ENCODE results near the gene CTNNA3.

The CTNNA3 gene

DNA sequence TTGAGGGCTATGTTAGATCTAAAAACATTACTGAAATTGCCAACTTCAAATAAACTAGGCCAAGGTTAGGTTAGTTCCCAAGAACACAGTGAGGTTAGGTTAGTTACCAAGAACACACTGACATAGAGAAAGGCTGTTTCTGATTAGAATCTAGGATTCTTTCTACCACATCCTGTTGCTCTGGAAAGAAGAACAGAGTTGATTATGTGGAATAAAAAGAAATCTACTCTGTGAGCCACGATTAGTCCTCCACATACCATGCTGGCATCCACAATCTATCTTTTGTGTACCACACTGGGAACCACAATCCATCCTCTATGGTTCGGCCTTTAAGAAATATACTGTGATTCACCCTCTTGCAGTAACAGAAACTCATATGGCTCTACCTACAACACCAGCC is 678.8 kb downstream of the CTNNA3 start:
- DNase-seq (ENCODE audit: low read depth in 2 of 2), result no peak

GRCh38 chr10:67015225-67015624 is 680.8 kb downstream of the CTNNA3 start:
- DNase-seq (ENCODE audit: low read depth in 2 of 2), result no peak

DNA sequence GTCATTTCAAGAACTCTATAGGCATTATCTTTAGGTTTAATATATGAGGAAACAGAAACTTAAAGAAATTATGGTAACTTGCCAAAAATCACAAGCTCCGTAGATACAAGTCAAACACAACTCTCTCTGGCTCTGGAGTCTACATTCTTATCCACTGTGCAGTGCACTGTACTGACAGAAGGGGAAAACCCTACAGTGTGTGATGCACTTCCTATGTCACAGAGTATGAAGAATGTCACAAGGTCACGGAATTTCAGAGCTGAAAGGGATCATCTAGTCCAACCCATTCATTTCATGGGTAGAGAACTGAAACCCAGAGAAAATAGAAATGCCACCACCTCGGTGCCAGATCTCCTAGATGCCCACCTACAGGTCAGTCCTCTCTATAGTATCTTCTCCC is 684.0 kb downstream of the CTNNA3 start:
- DNase-seq (ENCODE audit: low read depth in 2 of 2), result no peak

DNA sequence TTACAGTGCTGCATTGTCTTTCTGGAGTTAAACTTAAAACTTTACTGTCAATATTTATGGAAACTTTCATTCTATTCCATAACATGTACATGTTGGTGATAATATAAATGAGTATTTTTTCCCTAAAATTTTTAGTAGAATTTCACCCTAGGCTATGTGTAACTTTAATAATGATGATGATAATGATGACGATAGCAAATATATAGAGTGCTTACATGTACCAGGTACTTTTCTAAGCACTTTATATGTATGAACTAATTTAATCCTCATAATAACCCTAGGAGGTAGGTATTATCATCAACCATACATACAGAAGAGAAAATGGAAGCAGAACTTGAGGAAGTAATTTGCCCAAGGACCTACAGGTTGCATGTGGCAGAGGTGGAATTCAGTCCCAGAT is 684.5 kb downstream of the CTNNA3 start:
- DNase-seq (ENCODE audit: low read depth in 2 of 2), result no peak

- no peak for DNase-seq (ENCODE audit: low read depth in 2 of 2)
Observed at GRCh38 chr10:67005981-67006380, 690.0 kb downstream of the CTNNA3 start.

GRCh38 chr10:67004690-67005089 is 691.3 kb downstream of the CTNNA3 start:
- no peak for DNase-seq (ENCODE audit: low read depth in 2 of 2)

GRCh38 chr10:66999762-67000545 is 696.0 kb downstream of the CTNNA3 start:
- no peak for DNase-seq (ENCODE audit: low read depth in 2 of 2)

DNA sequence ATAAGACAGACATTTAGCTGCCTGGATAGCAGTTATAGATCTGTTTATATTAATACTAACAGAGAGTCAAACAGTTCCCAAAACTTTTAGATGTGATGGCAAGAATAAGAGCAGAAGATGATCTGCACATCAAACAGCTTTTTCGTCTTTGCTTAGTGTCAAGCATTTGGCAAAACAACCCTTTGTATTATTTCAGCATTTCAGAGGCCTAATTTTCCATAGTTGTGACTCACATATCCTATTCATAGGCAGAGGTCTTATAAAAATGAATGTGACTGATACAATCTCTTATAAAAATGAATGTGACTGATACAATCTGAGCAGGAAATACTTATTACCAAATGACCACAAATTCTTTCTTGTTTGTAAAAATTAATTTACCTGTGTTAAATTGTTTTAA is 699.0 kb downstream of the CTNNA3 start:
- no peak for DNase-seq (ENCODE audit: low read depth in 2 of 2)

GRCh38 chr10:66990143-66990830 is 705.7 kb downstream of the CTNNA3 start:
- DNase-seq (ENCODE audit: low read depth in 2 of 2), result no peak

DNA sequence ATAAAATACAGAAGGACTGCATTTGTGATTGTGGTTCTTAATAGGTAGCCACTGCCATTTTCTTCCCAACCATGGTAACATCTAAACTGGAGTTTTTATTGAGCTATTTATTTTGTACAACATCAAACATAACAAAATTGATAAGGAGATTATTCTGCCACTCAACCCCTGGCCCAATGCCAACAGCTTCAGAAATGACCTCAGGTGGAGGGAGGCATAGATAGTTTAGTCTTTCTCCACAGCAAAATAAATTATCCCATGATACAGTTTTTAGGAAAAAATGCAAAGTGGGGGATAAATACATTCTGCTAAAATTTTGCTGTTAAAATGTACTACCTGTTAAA is 712.5 kb downstream of the CTNNA3 start:
- no peak for DNase-seq (ENCODE audit: low read depth in 2 of 2)

GRCh38 chr10:66982792-66983474 is 713.1 kb downstream of the CTNNA3 start:
- DNase-seq (ENCODE audit: low read depth in 2 of 2), result no peak

- no peak for DNase-seq (ENCODE audit: low read depth in 2 of 2)
Observed at GRCh38 chr10:66982053-66982420, 714.0 kb downstream of the CTNNA3 start.

DNA sequence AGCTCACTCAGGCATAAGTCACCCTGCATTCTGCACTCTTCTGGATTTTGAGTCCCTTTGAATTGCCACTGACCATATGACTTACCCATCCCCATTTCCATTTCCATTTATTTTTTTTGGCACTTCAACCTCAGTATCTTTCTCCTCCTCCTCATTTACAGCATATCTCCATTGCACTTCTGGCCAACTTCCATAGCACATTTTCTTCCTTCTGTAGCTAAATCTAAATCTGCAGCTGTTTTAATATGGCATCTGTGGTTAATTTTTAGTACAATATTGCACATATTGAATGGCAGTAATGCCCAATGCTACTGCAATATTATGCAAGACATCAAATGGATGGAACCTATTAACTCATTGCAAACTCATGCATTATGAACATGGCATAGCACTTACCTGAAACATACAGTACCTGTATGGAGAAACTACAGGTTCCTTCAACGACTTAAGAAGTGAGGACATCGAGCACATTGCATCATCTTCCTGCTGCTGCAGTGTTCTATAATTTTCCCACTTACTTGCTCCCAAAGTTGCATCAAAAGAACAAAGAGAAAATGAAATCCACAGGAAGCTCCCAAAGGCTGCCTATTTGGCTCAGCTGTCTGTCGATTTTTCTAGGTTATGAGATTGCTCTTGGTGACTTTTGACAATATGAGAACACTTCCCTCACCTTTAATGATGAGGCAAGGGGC is 714.5 kb downstream of the CTNNA3 start:
- DNase-seq (ENCODE audit: low read depth in 2 of 2), result no peak

- no peak for DNase-seq (ENCODE audit: low read depth in 2 of 2)
Observed at GRCh38 chr10:66980246-66980815, 715.7 kb downstream of the CTNNA3 start.

DNA sequence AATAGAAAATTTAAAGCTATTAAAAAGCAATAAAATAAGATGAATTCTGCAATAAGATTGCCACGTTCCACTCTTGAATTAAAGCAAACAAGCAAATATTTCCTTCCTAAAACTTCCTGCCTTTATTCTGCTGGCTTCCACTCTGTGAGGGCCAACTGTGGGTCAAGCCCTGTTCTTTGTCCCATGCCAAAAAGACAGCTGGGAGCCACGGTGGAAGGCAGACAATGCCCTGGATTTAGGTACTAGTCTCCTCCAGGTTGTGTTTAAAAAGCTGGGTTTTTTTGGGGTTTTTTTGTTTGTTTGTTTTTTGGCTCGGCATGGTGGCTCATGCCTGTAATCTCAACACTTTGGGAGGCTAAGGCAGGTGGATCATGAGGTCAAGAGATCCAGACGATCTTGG is 731.0 kb downstream of the CTNNA3 start:
- no peak for DNase-seq (ENCODE audit: low read depth in 2 of 2)

GRCh38 chr10:66958466-66958865 is 737.5 kb downstream of the CTNNA3 start:
- DNase-seq (ENCODE audit: low read depth in 2 of 2), result no peak

DNA sequence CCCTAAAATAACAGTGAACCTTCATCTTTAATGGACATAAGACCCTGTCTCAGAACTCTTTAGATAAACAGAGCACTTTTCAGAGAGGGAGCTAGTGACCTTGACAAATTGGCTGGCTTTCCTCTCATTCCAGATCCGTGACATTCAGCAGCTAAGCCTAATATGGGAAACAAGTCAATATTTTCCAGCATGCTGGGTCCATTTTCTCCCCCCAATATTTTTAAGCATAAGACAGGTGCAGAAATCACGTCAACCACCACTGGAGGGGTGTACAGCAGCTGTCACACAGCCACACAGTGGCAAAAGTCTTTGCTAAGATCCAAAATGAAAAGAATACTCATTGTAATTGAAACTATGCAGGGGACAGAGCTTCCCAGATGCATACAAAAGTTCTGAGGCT is 744.1 kb downstream of the CTNNA3 start:
- DNase-seq (ENCODE audit: low read depth in 2 of 2), result no peak

- no peak for DNase-seq (ENCODE audit: low read depth in 2 of 2)
Observed at GRCh38 chr10:66943590-66943989, 752.4 kb downstream of the CTNNA3 start.

- no peak for DNase-seq (ENCODE audit: low read depth in 2 of 2)
Observed at GRCh38 chr10:66942407-66942806, 753.6 kb downstream of the CTNNA3 start.

DNA sequence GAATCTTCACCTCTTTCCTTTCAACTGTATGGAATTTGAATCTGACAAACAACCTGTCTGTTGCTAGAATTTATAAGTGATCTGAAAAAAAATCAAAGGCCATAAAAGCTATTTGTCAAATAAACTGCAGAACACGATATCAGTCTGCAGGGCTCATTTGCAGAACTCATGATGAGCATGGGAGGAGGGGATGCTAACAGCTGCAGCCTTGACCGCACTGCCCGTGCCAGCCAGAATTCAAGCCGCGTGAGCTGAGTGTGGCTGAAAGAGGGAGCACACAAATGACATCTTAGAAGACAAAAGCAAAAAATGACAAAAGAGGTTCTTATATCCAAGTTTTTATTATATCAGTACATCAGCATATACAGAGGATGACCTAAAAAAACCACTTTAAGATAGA is 754.5 kb downstream of the CTNNA3 start:
- DNase-seq (ENCODE audit: low read depth in 2 of 2), result no peak

DNA sequence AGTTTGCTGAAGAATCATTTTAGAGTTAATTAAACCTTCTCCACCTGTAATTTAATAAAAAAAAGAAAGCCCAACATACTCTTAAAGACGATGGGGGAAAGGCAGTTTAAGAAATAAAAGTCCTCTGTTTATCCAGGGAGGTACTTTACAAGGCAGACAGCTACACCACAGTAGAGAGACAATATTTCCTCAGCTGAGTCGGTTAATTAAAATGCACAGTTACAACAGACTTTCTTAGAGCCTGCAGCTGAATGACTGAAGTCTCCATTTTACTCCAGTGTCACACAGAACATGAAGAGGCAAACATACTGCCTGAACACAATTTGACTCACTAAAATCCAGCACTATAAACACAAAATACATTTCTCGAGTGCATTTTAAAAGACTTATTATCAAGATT is 755.0 kb downstream of the CTNNA3 start:
- DNase-seq (ENCODE audit: low read depth in 2 of 2), result no peak

DNA sequence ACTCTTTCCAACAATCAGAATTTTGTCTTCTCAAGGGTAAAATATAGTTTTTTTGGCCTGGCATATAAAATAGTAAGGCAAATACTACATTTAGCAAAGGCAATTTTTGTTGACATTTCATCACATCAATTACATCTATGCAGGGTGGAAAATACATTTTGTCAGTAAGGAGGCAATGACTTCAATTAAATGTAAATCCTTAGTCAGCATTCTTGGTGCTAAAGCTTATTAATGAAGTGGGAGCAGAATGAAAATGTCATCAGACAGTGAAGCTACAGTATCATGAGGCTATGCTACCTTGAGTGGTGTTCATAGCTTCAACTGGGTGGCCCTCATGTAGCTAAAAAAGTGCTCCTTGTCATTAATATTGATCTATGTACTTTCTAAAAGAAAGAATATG is 761.3 kb downstream of the CTNNA3 start:
- DNase-seq (ENCODE audit: low read depth in 2 of 2), result no peak

All from stimulated activated CD8-positive, alpha-beta memory T cell treated with anti-CD3 and anti-CD28 coated beads, Interleukin-7, amount 100 ng/mL, for 1 hour (primary cell).